RCC 7860 (cell line): ENCODE data around the gene MYOCD.

Source experiments
- DNase-seq: peaks from one replicate; pipeline ENCODE4 v3.0.0-alpha.2; 2015; ENCODE audit warnings: low spot score
- FAIRE-seq: peaks from 2 replicates; lab custom pipeline; 2012; peaks lifted over from hg19 to GRCh38; lab: Jason Lieb, UNC

MYOCD gene

GRCh38 chr17:12693640-12694039 lies 27.9 kb downstream of the MYOCD start:
- no peak for FAIRE-seq

DNA sequence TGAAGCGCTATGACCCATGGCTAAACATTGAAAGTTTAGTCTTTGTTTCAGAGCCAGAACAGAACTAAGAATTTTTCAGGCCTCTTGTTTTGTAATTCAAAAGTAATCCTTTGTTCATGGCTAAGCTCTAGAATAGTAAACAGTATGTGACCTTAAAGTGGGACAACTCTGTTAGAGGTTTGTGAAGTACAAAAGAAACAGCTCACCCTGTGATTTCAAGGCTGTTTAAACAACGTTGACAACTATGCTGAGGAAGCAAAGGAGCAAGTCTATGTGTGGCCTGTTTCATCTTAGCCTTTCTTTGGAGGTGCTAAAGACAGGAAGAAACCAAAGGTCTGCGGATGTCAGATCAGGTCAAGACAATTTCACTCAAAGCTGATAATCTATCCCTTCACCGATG lies 40.4 kb downstream of the MYOCD start:
- DNase-seq = no peak
- no peak for FAIRE-seq

More at GRCh38 chr17:12693640-12694039, 27.9 kb downstream of the MYOCD start:
- no peak for DNase-seq

GRCh38 chr17:12709063-12709462 lies 43.4 kb downstream of the MYOCD start:
- FAIRE-seq = no peak
- DNase-seq = no peak

GRCh38 chr17:12712415-12712814 lies 46.7 kb downstream of the MYOCD start:
- FAIRE-seq = no peak
- DNase-seq = no peak

DNA sequence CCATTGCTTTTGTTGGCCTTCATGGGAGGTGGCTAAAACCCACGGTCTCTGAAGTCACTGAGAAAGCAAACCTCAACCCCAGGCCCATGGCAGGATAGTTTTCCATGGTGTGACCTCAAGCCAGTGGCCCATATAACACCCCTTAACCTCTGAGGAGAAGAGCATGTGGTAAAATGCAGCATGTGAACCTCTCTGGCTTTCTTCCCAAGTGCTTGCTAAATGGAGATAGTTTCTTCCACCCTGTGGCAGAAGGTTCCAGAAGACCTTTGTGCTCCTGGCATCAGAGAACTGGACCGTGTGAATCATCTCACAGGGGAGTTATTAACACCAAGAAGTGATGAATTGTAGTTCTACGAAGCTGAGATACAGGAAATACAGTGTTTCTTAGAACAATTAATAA lies 47.3 kb downstream of the MYOCD start:
- FAIRE-seq = no peak
- no peak for DNase-seq

DNA sequence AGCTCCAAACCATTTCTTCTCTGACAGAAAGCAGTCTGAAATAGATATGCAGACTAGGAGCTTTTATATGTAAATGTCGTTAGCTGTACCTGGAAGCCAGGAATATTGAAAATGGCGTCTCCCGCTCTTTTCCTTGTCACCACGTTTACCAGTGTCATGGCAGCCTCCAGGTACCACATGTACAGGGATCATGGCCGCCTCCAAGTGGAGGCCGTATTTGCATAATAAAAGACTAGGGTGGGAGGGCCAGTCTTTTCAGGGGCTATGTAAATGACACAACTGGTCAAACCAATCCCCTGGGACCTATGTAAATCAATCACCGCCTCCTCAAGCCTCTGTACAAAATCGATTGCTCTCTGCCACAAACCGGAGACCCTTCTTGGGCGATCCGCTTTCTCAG lies 54.3 kb downstream of the MYOCD start:
- FAIRE-seq (no peak), DNase-seq (no peak)

DNA sequence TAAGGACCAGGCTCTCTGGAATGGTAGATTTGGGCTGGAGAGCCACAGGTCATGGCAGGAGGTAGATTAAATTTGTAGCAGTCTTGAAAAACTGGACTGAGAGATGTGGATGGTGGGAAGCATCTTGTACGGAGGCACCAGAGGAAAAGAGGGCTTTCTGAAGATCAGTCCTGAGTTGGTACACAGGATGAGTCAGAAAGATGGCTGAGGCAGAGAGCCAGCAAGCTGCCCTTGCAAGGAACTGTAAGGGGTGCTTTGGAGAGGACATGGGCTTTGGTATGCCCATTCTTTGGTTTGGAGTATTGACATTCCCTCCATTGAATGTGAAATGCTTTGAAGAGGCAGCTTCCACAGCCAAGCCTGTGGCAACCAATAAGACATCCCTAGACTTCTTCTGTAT lies 55.9 kb downstream of the MYOCD start:
- FAIRE-seq (no peak), DNase-seq (no peak)

DNA sequence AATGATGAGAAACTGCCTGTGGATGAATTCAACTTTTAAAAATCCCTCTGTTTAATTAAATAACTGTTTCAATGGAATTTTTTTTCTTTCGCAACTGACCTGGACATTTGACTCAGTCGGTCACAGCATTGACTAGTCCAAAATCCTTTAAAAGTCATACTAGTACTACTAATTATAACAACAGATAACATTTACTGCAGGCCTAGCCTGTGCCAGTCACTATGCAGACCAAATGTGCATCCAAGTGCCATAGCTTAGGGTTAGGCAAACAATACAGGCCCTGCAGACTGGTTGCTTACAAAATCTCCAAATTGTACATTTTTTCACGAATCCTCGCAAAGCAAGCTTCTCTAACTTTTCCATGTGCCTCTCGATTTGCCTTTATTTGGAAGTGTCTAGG lies 56.6 kb downstream of the MYOCD start:
- FAIRE-seq = no peak
- DNase-seq = no peak

DNA sequence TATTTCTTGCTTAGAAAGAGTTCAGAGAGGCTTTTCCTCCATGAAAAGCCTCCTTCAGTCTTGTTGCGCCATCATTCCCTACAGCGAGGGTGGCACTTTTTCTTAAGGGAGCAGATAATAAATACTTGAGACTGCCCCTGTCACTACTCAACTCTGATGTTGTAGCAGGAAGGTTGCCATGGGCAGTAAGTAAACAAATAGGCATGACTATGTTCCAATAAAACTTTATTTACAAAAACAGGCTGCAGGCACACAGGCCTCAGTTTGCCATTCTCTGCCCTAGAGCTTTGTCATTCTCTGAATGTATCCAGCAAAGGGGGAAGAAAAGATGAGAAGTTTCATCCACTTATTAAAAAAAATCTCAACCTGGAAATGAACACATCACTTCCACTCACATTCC lies 60.4 kb downstream of the MYOCD start:
- FAIRE-seq = no peak

GRCh38 chr17:12727076-12727760 lies 61.5 kb downstream of the MYOCD start:
- DNase-seq (no peak), FAIRE-seq (no peak)

More for the DNA sequence above, 60.4 kb downstream of the MYOCD start:
- no peak for DNase-seq

DNA sequence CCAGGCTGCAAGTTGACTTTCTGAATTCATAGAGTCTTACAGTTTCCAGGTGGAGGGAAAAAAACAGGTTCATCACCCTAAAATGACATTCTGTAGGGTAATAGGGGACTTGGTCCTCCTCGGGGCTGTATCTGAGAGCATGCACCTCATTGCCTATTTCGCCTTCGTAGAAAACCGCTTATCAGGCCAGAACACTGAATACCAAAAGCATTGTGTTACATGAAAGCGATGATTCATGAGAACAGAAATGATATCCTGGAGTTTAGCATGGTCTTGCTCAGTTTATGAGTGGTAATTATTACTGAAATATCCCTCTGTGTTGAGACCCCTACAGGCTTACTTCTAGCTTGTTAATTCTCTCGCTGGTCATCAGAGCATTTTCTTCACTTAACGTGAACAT lies 62.2 kb downstream of the MYOCD start:
- FAIRE-seq = no peak
- DNase-seq = no peak

GRCh38 chr17:12729086-12729485 lies 63.4 kb downstream of the MYOCD start:
- FAIRE-seq (no peak), DNase-seq (no peak)

- FAIRE-seq = no peak
Measured at GRCh38 chr17:12730421-12730820, 64.7 kb downstream of the MYOCD start.

GRCh38 chr17:12730931-12731521 lies 65.3 kb downstream of the MYOCD start:
- FAIRE-seq = no peak
- no peak for DNase-seq

More at GRCh38 chr17:12730421-12730820, 64.7 kb downstream of the MYOCD start:
- no peak for DNase-seq

DNA sequence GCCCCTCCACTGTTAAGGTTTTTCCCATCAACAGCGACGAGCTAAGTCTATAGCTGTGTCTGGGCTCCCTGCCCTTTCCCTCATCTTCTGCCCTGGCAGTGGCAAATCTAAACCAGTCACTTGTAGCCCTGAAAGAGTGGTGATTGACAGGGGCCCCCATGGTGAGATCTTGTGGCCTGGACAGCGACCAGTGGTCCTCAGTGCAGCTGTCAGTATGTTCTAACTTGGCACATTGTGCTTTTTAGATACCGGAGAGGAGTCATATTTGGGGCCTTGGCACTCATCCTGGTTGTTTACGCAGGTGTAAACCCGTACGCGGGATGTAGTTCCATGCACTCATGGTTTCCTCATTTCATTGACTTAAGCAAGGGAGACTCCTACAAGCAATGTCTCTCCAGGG lies 66.1 kb downstream of the MYOCD start:
- FAIRE-seq (no peak), DNase-seq (no peak)

GRCh38 chr17:12732366-12732765 lies 66.7 kb downstream of the MYOCD start:
- no peak for DNase-seq
- no peak for FAIRE-seq

DNA sequence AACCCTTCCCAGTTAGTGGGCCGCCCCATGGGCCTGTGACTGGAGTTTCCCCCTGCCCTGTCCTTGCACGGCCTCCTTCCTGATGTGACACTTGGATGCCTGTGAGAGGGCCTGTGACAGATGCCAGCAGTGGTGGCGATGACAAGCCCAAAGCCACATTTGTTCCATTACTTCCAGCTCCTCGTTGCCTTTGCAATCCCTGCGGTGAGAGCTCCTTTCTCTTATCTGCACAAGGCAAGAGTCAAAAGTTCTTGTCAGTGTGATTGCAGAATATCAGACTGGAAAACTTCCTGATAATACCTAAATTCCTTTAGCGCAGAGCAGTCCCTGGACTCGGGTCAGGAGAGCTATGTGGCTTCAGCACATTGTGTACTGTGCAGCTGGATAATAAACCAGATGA lies 69.2 kb downstream of the MYOCD start:
- FAIRE-seq (no peak), DNase-seq (no peak)

- DNase-seq (no peak), FAIRE-seq (no peak)
Measured at GRCh38 chr17:12735517-12735916, 69.8 kb downstream of the MYOCD start.

DNA sequence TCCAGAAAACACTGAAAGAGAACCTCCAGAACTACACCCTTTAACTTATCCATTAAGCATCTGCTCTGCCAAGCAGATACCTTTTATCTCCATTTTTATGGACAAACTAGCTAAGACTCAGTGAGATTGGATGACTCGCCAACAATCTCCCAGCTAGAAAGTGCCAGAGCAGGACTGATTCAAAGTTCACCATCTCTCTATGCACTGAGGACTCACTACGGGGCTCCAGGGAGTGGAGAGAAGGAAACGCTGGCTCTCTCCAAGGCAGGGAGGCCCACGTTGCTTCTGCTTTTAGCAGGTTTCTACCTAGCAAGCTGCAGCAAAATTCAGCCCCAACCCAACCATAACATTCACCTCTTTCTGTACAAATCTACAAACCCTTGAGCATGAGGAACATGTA lies 70.8 kb downstream of the MYOCD start:
- FAIRE-seq (no peak), DNase-seq (no peak)

GRCh38 chr17:12737740-12738469 lies 72.2 kb downstream of the MYOCD start:
- FAIRE-seq (no peak), DNase-seq (no peak)

- no peak for FAIRE-seq
- DNase-seq = no peak
Measured at GRCh38 chr17:12738624-12739023, 72.9 kb downstream of the MYOCD start.

GRCh38 chr17:12739500-12739899 lies 73.8 kb downstream of the MYOCD start:
- DNase-seq = no peak
- FAIRE-seq = no peak
